Stimulated activated memory B cell treated with anti-CD40 and anti-IgM and Interleukin-4, amounts not matched to agents 10 μg/mL and 1 μg/mL and 100 μg/mL, for 72 hours (primary cell): ENCODE data around the gene FGFBP1.

Experiments used
- ATAC-seq: fragments of 150-1000 bp; cut with Tn5 transposase; 2 replicates; pipeline ENCODE4 v1.10.0; 2021
- H3K27ac Mint-ChIP-seq: one replicate; pipeline ENCODE4 v1.8.0; 2022; ENCODE audit warnings: mild to moderate bottlenecking, mixed read lengths
- H3K27me3 Mint-ChIP-seq: one replicate; pipeline ENCODE4 v1.8.0; 2022; ENCODE audit warnings: mixed read lengths
- H3K36me3 Mint-ChIP-seq: one replicate; pipeline ENCODE4 v1.8.0; 2022; ENCODE audit warnings: mixed read lengths
- H3K4me1 Mint-ChIP-seq: one replicate; pipeline ENCODE4 v1.8.0; 2022; ENCODE audit warnings: mixed read lengths
- H3K4me3 Mint-ChIP-seq: one replicate; pipeline ENCODE4 v1.8.0; 2022; ENCODE audit warnings: mild to moderate bottlenecking, moderate library complexity, mixed read lengths
- H3K9me3 Mint-ChIP-seq: one replicate; pipeline ENCODE4 v1.8.0; 2022; ENCODE audit warnings: mixed read lengths

The FGFBP1 gene

DNA sequence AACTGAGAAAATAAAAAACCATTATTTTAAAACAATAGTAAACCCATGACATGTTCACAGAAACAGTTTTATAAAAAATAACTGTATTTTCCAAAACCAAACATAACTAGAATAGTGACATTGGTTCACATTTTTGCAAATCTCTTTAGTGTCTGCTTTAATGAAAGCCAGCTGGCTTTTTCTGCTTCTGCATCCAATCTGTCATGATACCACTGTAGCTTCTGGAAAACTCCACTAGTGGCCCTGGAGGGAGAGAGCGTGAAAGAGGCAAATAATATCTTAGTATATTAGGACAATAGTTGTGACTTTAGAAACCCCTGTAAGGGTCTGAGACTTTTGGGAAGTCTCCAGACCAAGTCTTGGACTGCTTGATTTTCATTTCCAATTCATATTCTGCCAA lies 31.1 kb downstream of the FGFBP1 start:
- H3K4me1 Mint-ChIP-seq: no peaks in the 10 kb centered on the region
- no peaks in the 10 kb centered on the region for H3K36me3 Mint-ChIP-seq
- H3K9me3 Mint-ChIP-seq: peaks cover 9% of the 10 kb centered on the region
- no peak overlapping the region for H3K4me3 Mint-ChIP-seq
- H3K27ac Mint-ChIP-seq: no peak overlapping the region
- peaks cover 30% of the 10 kb centered on the region for H3K27me3 Mint-ChIP-seq
- ATAC-seq: no peak

DNA sequence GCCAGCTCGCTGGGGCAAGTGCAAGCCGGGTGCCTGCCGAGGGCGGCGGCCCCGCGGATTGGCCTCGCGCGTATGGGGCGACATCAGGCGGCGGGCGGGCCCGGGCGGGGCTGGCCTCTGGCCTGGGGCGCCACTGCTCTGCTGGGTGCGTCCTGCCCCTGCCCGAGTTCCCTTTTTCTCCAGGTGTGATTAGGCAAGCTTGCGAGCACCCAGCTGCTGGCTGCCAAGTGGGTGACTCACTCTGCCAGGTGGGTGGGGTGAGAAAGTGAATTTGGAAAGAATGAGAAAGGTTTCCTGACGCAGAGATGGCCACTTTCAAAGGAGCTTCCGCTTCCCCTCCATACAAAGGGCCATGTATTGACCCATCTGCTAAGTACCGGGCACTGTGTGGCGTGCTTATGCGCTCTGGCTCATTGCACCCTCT lies 32.5 kb downstream of the FGFBP1 start:
- peaks cover 26% of the 10 kb centered on the region for H3K27me3 Mint-ChIP-seq
- no peaks in the 10 kb centered on the region for H3K4me1 Mint-ChIP-seq
- peak; percentile 80 for ATAC-seq
- no peaks in the 10 kb centered on the region for H3K36me3 Mint-ChIP-seq
- H3K27ac Mint-ChIP-seq: no peak overlapping the region
- H3K4me3 Mint-ChIP-seq: no peak overlapping the region
- H3K9me3 Mint-ChIP-seq: peaks cover 9% of the 10 kb centered on the region

DNA sequence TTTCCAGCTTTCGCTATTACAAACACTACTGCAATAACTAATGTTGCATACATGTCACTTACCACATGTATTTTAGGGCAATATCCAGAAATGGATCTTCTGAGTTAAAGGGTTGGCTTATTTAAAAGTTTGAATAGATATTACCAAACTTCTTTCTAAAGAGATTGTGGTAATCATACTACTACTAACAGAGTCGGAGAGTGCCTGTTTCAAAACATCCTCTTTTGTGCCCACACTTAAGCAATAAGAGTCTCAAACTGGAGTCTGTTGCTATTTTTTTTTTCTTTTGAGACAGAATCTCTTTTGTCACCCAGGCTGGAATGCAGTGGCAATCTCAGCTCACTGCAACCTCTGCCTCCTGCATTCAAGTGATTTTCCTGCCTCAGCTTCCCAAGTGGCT lies 35.8 kb downstream of the FGFBP1 start:
- Mint-ChIP-seq H3K27ac (no peak overlapping the region), H3K4me3 (no peak overlapping the region), H3K9me3 (peaks cover 9% of the 10 kb centered on the region), H3K4me1 (no peaks in the 10 kb centered on the region), H3K27me3 (peaks cover 46% of the 10 kb centered on the region), H3K36me3 (no peaks in the 10 kb centered on the region)
- ATAC-seq: no peak

DNA sequence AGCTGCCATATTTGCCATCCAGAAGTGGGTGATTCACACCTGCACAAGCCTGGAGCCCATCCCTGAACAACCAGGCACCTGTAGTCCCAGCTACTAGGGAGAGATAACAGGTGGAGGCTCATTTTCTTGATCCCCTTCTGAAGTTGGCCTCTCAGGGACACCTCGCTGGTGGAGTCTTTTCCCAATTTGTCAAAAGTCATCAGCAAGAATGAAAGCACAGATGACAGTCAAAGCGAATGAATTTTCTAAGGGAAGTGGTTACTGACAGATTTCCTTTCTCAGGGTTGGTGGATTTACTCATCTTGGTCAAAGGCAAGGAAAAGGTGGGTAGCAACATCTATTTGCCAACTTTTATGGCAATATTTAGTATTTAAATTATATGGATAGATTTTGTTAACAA lies 36.5 kb downstream of the FGFBP1 start:
- no peak overlapping the region for H3K4me3 Mint-ChIP-seq
- no peak for ATAC-seq
- no peaks in the 10 kb centered on the region for H3K4me1 Mint-ChIP-seq
- peaks cover 46% of the 10 kb centered on the region for H3K27me3 Mint-ChIP-seq
- H3K9me3 Mint-ChIP-seq: peaks cover 9% of the 10 kb centered on the region
- H3K27ac Mint-ChIP-seq: no peak overlapping the region
- no peaks in the 10 kb centered on the region for H3K36me3 Mint-ChIP-seq

DNA sequence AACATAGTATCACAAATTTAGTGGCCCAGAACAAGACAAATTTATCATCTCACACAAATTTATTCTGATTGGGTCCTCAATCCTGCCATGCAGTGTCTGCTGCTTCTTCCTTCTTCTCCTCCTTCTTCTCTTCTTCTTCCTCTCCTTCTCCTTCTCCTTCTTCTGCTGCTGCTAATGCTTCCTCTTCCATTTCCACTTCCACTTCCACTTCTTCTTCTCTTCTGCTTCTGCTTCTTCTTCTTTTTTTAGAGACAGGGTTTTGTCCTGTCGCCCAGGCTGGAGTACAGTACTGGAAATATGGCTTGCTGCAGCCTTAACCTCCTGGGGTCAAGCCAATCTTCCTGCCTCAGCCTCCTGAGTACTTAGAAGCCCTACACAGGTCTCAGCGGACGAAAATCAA lies 37.5 kb downstream of the FGFBP1 start:
- no peak overlapping the region for H3K4me3 Mint-ChIP-seq
- peaks cover 9% of the 10 kb centered on the region for H3K9me3 Mint-ChIP-seq
- H3K27me3 Mint-ChIP-seq: peaks cover 51% of the 10 kb centered on the region
- no peaks in the 10 kb centered on the region for H3K36me3 Mint-ChIP-seq
- H3K4me1 Mint-ChIP-seq: no peaks in the 10 kb centered on the region
- ATAC-seq: no peak
- no peak overlapping the region for H3K27ac Mint-ChIP-seq

DNA sequence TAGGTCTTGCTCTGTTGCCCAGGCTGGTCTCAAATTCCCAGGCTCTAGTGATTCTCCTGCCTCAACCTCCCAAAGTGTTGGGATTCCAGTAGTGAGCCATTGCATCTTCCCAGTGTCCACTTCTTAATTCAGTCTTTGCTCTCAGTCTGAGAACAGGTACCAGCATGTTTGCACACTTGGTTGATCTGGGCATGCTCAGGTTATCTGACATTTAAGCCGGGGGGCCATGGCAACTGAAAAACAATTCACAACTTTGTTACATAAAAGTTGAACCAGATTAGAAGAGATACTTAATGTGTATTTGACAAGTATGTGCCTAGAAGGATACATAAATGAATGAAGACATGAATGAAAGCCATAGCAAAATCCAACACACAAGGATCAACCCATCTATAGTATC lies 39.0 kb downstream of the FGFBP1 start:
- Mint-ChIP-seq H3K9me3 (peaks cover 5% of the 10 kb centered on the region), H3K4me1 (no peaks in the 10 kb centered on the region), H3K36me3 (no peaks in the 10 kb centered on the region), H3K4me3 (no peak overlapping the region), H3K27ac (no peak overlapping the region), H3K27me3 (peaks cover 51% of the 10 kb centered on the region)
- no peak for ATAC-seq

DNA sequence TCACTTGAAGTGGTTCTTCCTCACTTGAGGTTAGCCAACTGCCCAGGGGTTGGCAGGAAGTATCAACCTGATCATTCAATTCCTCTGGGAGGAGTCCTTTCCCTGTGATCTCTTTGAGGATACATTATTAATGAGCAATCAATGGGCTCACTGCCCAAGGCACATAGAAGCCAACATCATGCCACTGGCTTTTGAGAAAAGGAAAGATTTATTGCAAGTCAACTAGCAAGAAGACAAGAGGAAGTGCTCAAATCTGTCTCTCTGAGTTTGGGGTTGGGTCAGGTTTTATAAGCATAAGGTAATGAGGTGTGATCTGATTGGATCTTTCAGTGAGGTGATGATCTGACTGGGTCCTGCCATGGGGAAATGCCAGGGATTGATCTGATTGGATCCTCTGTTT lies 39.6 kb downstream of the FGFBP1 start:
- H3K4me1 Mint-ChIP-seq: no peaks in the 10 kb centered on the region
- no peak overlapping the region for H3K4me3 Mint-ChIP-seq
- no peak for ATAC-seq

DNA sequence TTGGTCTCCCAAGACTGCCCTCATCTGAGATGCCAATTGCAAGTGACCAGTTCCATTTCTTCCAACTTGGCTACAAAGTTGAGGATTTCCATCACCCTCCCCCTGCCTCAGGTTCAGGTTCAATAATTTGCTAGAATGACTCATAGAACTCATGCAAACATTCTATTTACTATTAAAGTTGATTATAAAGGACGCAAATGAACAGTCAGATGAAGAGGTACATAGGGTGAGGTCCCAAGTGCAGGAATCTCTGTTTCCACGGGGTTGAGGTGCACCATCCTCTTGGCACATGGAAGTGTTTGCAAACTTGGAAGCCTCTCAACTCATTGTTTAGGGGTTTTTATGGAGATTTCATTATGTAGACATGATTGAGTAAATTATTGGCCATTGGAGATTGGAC lies 41.0 kb downstream of the FGFBP1 start:
- H3K27ac Mint-ChIP-seq: no peak overlapping the region
- peaks cover 58% of the 10 kb centered on the region for H3K27me3 Mint-ChIP-seq
- no peaks in the 10 kb centered on the region for H3K4me1 Mint-ChIP-seq
- H3K4me3 Mint-ChIP-seq: no peak overlapping the region
- ATAC-seq: no peak
- H3K9me3 Mint-ChIP-seq: no peaks in the 10 kb centered on the region
- no peaks in the 10 kb centered on the region for H3K36me3 Mint-ChIP-seq

More for the DNA sequence above, 39.6 kb downstream of the FGFBP1 start:
- H3K27me3 Mint-ChIP-seq: peaks cover 51% of the 10 kb centered on the region
- no peaks in the 10 kb centered on the region for H3K36me3 Mint-ChIP-seq
- H3K9me3 Mint-ChIP-seq: no peaks in the 10 kb centered on the region
- no peak overlapping the region for H3K27ac Mint-ChIP-seq

DNA sequence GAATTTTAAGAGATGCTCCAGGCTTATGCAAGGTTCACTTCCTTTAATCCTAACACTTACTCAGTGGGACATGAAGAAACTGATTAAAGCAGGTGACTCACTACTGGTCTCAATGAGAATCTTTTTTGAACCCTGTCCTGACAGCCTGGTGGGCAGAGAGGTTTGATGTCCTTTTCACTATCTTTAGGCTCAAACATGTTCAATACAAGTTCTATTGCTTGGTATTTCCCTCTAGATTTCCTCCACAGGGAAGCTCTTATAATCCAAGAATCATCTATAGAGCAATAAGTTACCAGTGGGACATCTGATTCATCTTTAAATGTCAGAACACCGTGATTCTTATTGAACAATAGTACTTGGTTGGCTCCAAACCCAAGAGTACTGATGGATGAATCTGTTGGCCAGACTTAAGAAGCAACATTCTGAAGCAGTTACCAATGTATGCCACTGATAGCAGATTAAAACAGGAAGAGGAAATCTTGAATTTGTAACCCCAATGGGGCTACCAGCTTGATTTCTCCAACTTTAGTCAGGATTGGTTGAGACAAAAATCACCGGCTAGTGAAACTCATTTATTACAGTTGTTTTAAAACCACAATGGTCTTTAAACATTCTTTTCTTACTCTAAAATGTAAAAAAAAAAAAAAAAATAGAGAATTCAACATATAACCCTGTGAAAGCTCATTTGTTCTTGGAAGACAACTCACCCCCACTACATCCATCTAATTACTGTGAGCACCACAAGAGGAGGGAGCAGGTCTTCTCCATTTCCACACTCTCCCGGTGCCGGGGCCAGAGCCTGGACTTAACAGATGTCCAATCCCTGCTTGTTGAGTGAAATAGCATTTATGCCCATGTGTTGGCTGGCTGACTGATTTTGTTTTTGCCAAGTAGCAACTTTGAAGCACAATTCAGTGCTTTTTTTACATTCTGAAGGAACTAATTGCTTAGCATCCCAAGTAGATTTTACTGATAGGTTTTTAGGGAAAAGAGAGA lies 43.3 kb downstream of the FGFBP1 start:
- H3K4me3 Mint-ChIP-seq: no peak overlapping the region
- H3K9me3 Mint-ChIP-seq: no peaks in the 10 kb centered on the region
- H3K27me3 Mint-ChIP-seq: peaks cover 48% of the 10 kb centered on the region
- no peak for ATAC-seq
- peaks cover 15% of the 10 kb centered on the region for H3K4me1 Mint-ChIP-seq
- H3K36me3 Mint-ChIP-seq: no peaks in the 10 kb centered on the region
- no peak overlapping the region for H3K27ac Mint-ChIP-seq

DNA sequence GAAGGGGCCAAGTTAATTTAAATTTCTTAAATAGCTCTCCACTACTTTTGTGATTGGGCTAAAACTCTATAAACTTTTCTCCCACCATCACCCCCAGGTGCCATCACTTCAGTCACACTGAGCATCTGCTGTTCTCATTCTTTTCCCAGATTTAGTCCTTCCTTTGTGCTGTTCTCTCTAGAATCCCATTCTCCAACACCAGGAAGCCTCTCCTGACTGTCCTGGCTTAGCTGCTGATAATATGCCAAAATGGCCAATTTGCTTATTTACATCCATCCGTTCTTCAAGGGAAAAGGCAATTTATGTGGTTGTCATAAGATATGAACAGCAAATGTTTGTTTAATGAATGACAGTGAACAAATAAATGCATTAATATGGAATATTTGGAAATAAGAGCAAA lies 44.1 kb downstream of the FGFBP1 start:
- Mint-ChIP-seq H3K36me3 (no peaks in the 10 kb centered on the region), H3K27me3 (peaks cover 48% of the 10 kb centered on the region), H3K9me3 (no peaks in the 10 kb centered on the region), H3K4me1 (peaks cover 18% of the 10 kb centered on the region), H3K4me3 (no peak overlapping the region), H3K27ac (no peak overlapping the region)
- ATAC-seq: no peak

DNA sequence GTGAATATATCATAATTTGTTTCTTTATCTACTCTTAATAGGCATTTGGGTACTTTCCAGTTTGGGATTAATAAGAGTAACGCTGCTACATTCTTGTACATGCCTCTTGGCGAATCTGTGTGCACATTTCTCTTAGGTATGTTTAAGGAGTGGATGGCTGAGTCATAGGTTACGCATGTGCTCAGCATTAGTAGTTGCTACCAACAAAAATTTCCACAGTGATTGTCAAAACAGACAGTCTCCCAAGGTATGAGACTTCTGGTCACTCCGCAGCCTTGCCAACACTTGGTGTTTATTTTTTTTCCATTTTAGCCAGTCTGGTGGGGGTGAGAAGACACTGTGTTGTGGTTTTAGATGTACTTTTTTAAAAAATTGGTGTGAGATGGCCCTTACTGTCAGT lies 44.6 kb downstream of the FGFBP1 start:
- no peaks in the 10 kb centered on the region for H3K9me3 Mint-ChIP-seq
- H3K27me3 Mint-ChIP-seq: peaks cover 45% of the 10 kb centered on the region
- peaks cover 18% of the 10 kb centered on the region for H3K4me1 Mint-ChIP-seq
- H3K4me3 Mint-ChIP-seq: no peak overlapping the region
- ATAC-seq: no peak
- no peaks in the 10 kb centered on the region for H3K36me3 Mint-ChIP-seq
- H3K27ac Mint-ChIP-seq: no peak overlapping the region

DNA sequence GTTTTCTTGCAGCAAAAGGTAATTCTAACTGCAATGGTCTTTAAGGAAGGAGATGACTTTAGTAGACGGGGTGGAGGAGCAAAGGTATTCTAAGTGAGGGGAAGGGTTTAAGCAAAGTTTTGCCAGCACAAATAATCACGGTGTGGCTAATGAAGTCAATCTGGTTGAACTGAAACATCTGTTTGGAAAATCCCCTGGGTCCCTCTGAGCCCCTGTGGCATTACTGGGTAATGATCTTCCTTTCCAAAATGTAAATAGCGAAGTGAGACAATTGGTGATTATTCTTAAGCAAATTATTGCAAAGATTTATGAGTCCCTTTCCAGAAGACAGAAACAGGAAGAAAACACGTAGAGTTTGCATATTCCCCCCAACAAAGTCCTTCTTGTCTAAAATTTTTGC lies 47.2 kb downstream of the FGFBP1 start:
- Mint-ChIP-seq H3K36me3 (no peaks in the 10 kb centered on the region), H3K4me1 (peaks cover 18% of the 10 kb centered on the region), H3K4me3 (no peak overlapping the region), H3K9me3 (no peaks in the 10 kb centered on the region), H3K27ac (no peak overlapping the region), H3K27me3 (peaks cover 31% of the 10 kb centered on the region)
- ATAC-seq: peak; percentile 72

DNA sequence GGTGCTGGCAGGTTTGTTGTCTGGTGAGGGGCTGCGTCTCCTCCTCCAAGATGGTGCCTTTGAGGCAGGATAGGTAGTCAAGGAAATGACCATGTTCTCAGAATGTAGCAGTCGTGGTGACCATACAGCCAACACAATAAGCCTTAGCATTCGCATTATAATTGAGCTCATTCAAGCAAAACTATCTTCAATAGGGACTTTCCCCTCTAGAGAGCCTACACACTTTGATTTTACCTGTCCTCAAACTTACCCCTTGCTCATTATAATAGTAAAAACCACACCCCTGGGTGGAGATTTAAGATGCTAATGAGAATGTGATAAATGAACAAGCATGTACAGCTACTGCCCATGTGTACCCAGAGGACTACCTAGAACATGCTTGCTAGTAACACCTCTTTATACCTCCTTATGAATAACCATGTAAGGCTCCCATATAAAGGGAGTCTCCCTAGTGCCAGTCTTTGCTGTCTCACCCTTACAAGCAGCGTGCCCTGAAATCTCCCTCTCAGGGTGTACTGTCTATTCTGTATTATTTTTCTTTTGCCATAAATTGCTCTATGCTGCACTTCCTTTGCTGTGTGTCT lies 48.2 kb downstream of the FGFBP1 start:
- Mint-ChIP-seq H3K27me3 (peaks cover 23% of the 10 kb centered on the region), H3K4me1 (peaks cover 18% of the 10 kb centered on the region), H3K36me3 (no peaks in the 10 kb centered on the region), H3K9me3 (no peaks in the 10 kb centered on the region), H3K27ac (no peak overlapping the region), H3K4me3 (no peak overlapping the region)
- ATAC-seq: peak; percentile 63

DNA sequence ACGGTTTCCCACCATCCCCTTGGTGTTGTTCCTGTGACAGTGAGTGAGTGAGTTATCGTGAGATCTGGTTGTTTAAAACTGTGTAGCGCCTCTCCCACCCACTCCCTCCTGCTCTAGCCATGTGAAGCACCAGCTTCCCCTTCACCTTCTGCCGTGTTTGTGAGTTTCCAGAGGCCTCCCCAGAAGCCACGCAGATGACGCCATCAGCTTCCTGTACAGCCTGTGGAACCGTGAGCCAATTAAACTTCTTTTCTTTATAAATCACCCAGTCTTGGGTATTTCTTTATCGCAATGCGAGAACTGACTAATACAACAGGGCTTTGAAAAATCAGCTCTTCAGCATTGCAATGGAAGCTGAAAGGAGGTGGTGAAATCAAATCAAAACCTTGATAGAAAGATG lies 50.0 kb downstream of the FGFBP1 start:
- Mint-ChIP-seq H3K36me3 (no peaks in the 10 kb centered on the region), H3K27ac (no peak overlapping the region), H3K9me3 (no peaks in the 10 kb centered on the region), H3K27me3 (peaks cover 10% of the 10 kb centered on the region), H3K4me3 (no peak overlapping the region), H3K4me1 (peaks cover 18% of the 10 kb centered on the region)
- no peak for ATAC-seq
